PC-9 (cell line): ENCODE data around the gene RAB28. TPM values are rescaled to one million over a fixed set of nuclear protein-coding genes. Genes with fewer than 3 reads are reported as not detected.

Experiments used
- BruUV-seq: library from RNA; stranded (reverse); fragments of 400-500 nt; replicated peaks from 2 replicates; lab custom pipeline; 2021; lab: Mats Ljungman, UMichigan
- CTCF ChIA-PET: fragments of 300-600 bp; sonication (Branson Sonifier 250); formaldehyde crosslinking; loops from one replicate; lab custom pipeline; 2022; ENCODE audit warnings: antibody characterized with exemption; lab: Charles Lee
- POLR2A ChIA-PET: fragments of 300-600 bp; sonication (Branson Sonifier 250); formaldehyde crosslinking; loops from one replicate; lab custom pipeline; 2022; ENCODE audit warnings: antibody characterized with exemption; ENCODE audit not compliant: unreplicated experiment; lab: Charles Lee
- DNase-seq, 2 experiments: peaks; one replicate each; pipeline versions ENCODE4 v3.0.0 to v3.0.0-alpha.2; 2015 to 2022; ENCODE audit warnings: mixed read lengths in 1 of 2
- H2AFZ ChIP-seq: fragments of 200-600 bp; sonication (generic); 2 replicates; pipeline ENCODE4 v1.8.1; 2017; ENCODE audit warnings: antibody characterized with exemption
- H3F3A ChIP-seq: fragments of 200-600 bp; sonication (generic); 2 replicates; pipeline ENCODE4 v1.8.1; 2017; ENCODE audit warnings: antibody characterized with exemption, mild to moderate bottlenecking, low read depth; ENCODE audit not compliant: insufficient read depth
- H3K27ac ChIP-seq: fragments of 200-600 bp; sonication (generic); 2 replicates; pipeline ENCODE4 v1.6.1; 2016; ENCODE audit warnings: mixed run types
- H3K27me3 ChIP-seq: fragments of 200-600 bp; sonication (generic); 2 replicates; pipeline ENCODE4 v1.6.1; 2016; ENCODE audit warnings: low read depth, mixed run types; ENCODE audit not compliant: insufficient read depth
- H3K36me3 ChIP-seq: fragments of 200-600 bp; sonication (generic); 2 replicates; pipeline ENCODE4 v1.6.1; 2016; ENCODE audit warnings: low read depth, mixed run types
- H3K4me1 ChIP-seq: fragments of 200-600 bp; sonication (generic); replicated peaks from 2 replicates; pipeline ENCODE4 v1.6.1; 2016; ENCODE audit warnings: mixed run types; ENCODE audit not compliant: insufficient read depth
- H3K4me2 ChIP-seq: fragments of 200-600 bp; sonication (generic); 2 replicates; pipeline ENCODE4 v1.6.1; 2017; ENCODE audit warnings: mixed run types
- H3K4me3 ChIP-seq: fragments of 200-600 bp; sonication (generic); 2 replicates; pipeline ENCODE4 v1.6.1; 2016; ENCODE audit warnings: mixed run types
- H3K79me2 ChIP-seq: fragments of 200-600 bp; sonication (generic); 2 replicates; pipeline ENCODE4 v1.6.1; 2017; ENCODE audit warnings: low read depth, mixed run types
- H3K9me2 ChIP-seq: fragments of 200-600 bp; sonication (generic); 2 replicates; pipeline ENCODE4 v1.8.1; 2017; ENCODE audit warnings: mild to moderate bottlenecking; ENCODE audit not compliant: insufficient read depth
- H3K9me3 ChIP-seq: fragments of 200-600 bp; sonication (generic); 2 replicates; pipeline ENCODE4 v1.8.1; 2016; ENCODE audit warnings: low read depth; ENCODE audit not compliant: insufficient read depth
- H4K20me1 ChIP-seq: fragments of 200-600 bp; sonication (generic); 2 replicates; pipeline ENCODE4 v1.8.1; 2017; ENCODE audit not compliant: insufficient read depth
- CTCF ChIP-seq: fragments of 200-600 bp; sonication (generic); conservative IDR thresholded peaks from 2 replicates; pipeline ENCODE4 v1.6.1; 2017; ENCODE audit warnings: mixed run types, antibody characterized with exemption, mild to moderate bottlenecking, moderate library complexity
- EZH2 ChIP-seq: fragments of 200-600 bp; sonication (generic); IDR thresholded peaks from 2 replicates; pipeline ENCODE4 v1.8.0; 2017; ENCODE audit warnings: antibody characterized with exemption, low read depth
- intact Hi-C: fragments of 100-400 bp; cut with micrococcal nuclease; formaldehyde crosslinking; loops from one replicate; pipeline ENCODE4 v1.10.0; 2022; ENCODE audit not compliant: unreplicated experiment
- total RNA-seq: library from RNA; stranded (reverse); gene quantifications from 2 replicates; pipeline ENCODE4 v1.2.3, GENCODE V29; 2021

Gene RAB28
- total RNA-seq, 1 experiment from 2014 or later, result 17.5 TPM

- no peaks in the 10 kb centered on the region for H3K9me3 ChIP-seq
- no peak overlapping the region for H3K4me3 ChIP-seq
- no peak for DNase-seq
- no peak overlapping the region for H2AFZ ChIP-seq
- intact Hi-C loops, result no loop called here
- no peaks in the 10 kb centered on the region for H3K9me2 ChIP-seq
- no peak for TF ChIP-seq EZH2
- TF ChIP-seq CTCF, result no peak
- no peak overlapping the region for H3K4me2 ChIP-seq
- ChIA-PET POLR2A (no interaction called here), CTCF (no interaction called here)
- no peaks in the 10 kb centered on the region for H3K36me3 ChIP-seq
- H3K4me1 ChIP-seq, result no peaks in the 10 kb centered on the region
- no peak overlapping the region for H3K27ac ChIP-seq
- no peaks in the 10 kb centered on the region for H4K20me1 ChIP-seq
- no TSS peak for BruUV-seq
- no peaks in the 10 kb centered on the region for H3K79me2 ChIP-seq
- no peaks in the 10 kb centered on the region for H3K27me3 ChIP-seq
- no peaks in the 10 kb centered on the region for H3F3A ChIP-seq
Measured at GRCh38 chr4:13432453-13432852, 51.7 kb downstream of the RAB28 start.

DNA sequence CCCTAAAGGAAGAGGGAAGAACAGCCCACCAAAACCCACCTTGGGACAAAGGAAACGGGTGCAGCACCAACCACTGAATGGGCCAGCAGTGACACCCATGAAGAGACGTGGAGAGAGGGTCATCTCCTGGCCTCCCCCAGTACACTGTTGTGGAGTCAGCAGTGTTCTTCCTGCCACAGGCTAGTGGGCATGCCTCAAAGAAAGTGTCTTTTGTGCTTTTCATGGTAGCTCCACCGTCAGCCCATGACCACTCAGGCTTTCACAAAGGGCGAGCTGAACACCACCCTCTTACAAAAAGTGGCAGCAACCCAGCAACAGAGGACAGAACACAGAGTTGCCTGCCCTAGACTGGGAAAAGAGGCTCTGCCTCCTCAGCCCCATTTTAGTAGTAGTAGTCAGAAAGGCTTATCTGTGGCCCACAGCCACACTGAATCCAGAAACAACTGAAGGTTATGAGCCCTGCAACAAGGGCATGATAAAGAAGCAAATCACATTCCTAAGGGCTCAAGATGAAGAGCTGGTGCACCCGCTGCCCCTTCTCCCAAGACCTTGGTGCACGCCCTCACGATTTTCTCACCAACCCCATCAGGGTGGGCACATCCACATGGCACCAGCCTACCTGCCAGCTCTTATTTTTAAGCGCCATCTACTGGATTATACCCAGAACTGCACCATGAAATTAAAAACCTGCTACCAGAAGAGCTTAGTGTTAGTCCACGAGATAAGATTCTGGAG lies 53.1 kb downstream of the RAB28 start:
- CTCF ChIA-PET, result no interaction called here
- no peak for DNase-seq

DNA sequence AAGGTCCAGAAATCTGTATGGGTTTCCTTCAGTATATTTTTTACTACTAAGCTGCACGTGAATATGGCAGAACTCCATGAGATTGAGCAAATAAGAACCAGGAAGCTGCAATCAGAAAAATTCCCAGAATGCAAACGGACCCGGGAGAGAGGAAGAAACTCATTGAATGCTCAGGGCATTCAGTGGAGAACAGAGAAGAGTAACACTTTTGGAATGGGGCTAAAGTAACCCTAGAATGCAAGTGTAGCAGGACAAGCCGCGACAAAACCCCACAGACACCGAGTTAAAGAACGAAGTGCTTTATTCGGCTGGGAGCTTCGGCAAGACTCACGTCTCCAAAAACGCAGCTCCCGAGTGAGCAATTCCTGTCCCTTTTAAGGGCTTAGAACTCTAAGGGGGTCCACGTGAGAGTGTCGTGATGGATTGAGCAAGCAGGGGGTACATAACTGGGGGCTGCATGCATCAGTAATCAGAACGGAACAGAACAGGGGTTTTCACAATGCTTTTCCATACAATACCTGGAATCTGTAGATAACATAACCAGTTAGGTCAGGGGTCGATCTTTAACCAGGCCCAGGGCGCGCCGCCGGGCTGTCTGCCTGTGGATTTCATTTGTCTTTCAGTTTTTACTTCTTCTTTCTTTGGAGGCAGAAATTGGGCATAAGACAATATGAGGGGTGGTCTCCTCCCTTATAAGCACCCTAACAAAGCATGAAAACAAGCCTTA lies 56.4 kb downstream of the RAB28 start:
- BruUV-seq, result no TSS peak
- TF ChIP-seq CTCF (no peak), EZH2 (no peak)
- H3K4me2 ChIP-seq, result no peak overlapping the region
- no peak overlapping the region for H3K27ac ChIP-seq
- H3F3A ChIP-seq, result no peaks in the 10 kb centered on the region
- intact Hi-C loops, result no loop called here
- no peak overlapping the region for H3K4me3 ChIP-seq
- H3K9me3 ChIP-seq, result no peaks in the 10 kb centered on the region
- DNase-seq, result no peak
- no peaks in the 10 kb centered on the region for H4K20me1 ChIP-seq
- no peaks in the 10 kb centered on the region for H3K4me1 ChIP-seq
- no peaks in the 10 kb centered on the region for H3K79me2 ChIP-seq
- POLR2A ChIA-PET, result no interaction called here
- H3K36me3 ChIP-seq, result no peaks in the 10 kb centered on the region
- no peaks in the 10 kb centered on the region for H3K27me3 ChIP-seq
- H3K9me2 ChIP-seq, result no peaks in the 10 kb centered on the region
- no peak overlapping the region for H2AFZ ChIP-seq
- CTCF ChIA-PET, result no interaction called here

More for the DNA sequence above, 53.1 kb downstream of the RAB28 start:
- no TSS peak for BruUV-seq
- no peaks in the 10 kb centered on the region for H3F3A ChIP-seq
- no peak overlapping the region for H3K27ac ChIP-seq
- intact Hi-C loops, result no loop called here
- POLR2A ChIA-PET, result no interaction called here
- no peak overlapping the region for H2AFZ ChIP-seq
- TF ChIP-seq CTCF (peak; percentile 44), EZH2 (no peak)
- H4K20me1 ChIP-seq, result no peaks in the 10 kb centered on the region
- no peaks in the 10 kb centered on the region for H3K36me3 ChIP-seq
- no peaks in the 10 kb centered on the region for H3K4me1 ChIP-seq
- H3K9me2 ChIP-seq, result no peaks in the 10 kb centered on the region
- H3K79me2 ChIP-seq, result no peaks in the 10 kb centered on the region
- H3K4me3 ChIP-seq, result no peak overlapping the region
- H3K27me3 ChIP-seq, result no peaks in the 10 kb centered on the region
- no peak overlapping the region for H3K4me2 ChIP-seq
- H3K9me3 ChIP-seq, result no peaks in the 10 kb centered on the region
